Karpas-422 (cell line): ENCODE measurements around the gene HOXD10. TPM values are rescaled to one million over a fixed set of nuclear protein-coding genes. Genes with fewer than 3 reads are reported as not detected.

Experiments used
- DNase-seq: peaks from one replicate; pipeline ENCODE4 v3.0.0-alpha.2; 2015
- H2AFZ ChIP-seq: fragments of 200-600 bp; sonication (generic); 2 replicates; pipeline ENCODE4 v1.6.1; 2014; ENCODE audit warnings: antibody characterized with exemption, low read length, mixed read lengths
- H3K27ac ChIP-seq: fragments of 200-600 bp; sonication (generic); 2 replicates; pipeline ENCODE4 v1.5.1; 2014; ENCODE audit warnings: mild to moderate bottlenecking, low read length, moderate library complexity
- H3K27me3 ChIP-seq: fragments of 200-600 bp; sonication (generic); 2 replicates; pipeline ENCODE4 v1.6.1; 2014; ENCODE audit warnings: low read length, mixed read lengths
- H3K36me3 ChIP-seq: fragments of 200-600 bp; sonication (generic); 2 replicates; pipeline ENCODE4 v1.6.1; 2014; ENCODE audit warnings: low read length, mixed read lengths; ENCODE audit not compliant: insufficient read depth
- H3K4me1 ChIP-seq: fragments of 200-600 bp; sonication (generic); 2 replicates; pipeline ENCODE4 v1.6.1; 2014; ENCODE audit warnings: mild to moderate bottlenecking, low read length, mixed read lengths
- H3K4me2 ChIP-seq: fragments of 200-600 bp; sonication (generic); 2 replicates; pipeline ENCODE4 v1.6.1; 2014; ENCODE audit warnings: low read length, low read depth, mild to moderate bottlenecking; ENCODE audit not compliant: poor library complexity, severe bottlenecking
- H3K4me3 ChIP-seq: fragments of 200-600 bp; sonication (generic); 2 replicates; pipeline ENCODE4 v1.5.1; 2014; ENCODE audit warnings: mild to moderate bottlenecking, antibody characterized with exemption, low read length, mixed read lengths
- H3K79me2 ChIP-seq: fragments of 200-600 bp; sonication (generic); 2 replicates; pipeline ENCODE4 v1.6.1; 2014; ENCODE audit warnings: mild to moderate bottlenecking, low read length, mixed read lengths
- H3K9ac ChIP-seq: fragments of 200-600 bp; sonication (generic); 2 replicates; pipeline ENCODE4 v1.6.0; 2014; ENCODE audit warnings: low read length
- H3K9me2 ChIP-seq: fragments of 200-600 bp; sonication (generic), shearing (Covaris generic); replicated peaks from 2 replicates; pipeline ENCODE4 v1.6.0; 2014; ENCODE audit warnings: mild to moderate bottlenecking, low read length, moderate library complexity; ENCODE audit not compliant: insufficient read depth
- H3K9me3 ChIP-seq: fragments of 300-700, 200-600 bp; sonication (generic); 2 replicates; pipeline ENCODE4 v1.6.1; 2014; ENCODE audit warnings: low read length, mixed read lengths
- H4K20me1 ChIP-seq: fragments of 200-600 bp; sonication (generic); 2 replicates; pipeline ENCODE4 v1.6.1; 2014; ENCODE audit warnings: mild to moderate bottlenecking, antibody characterized with exemption, low read length, low read depth; ENCODE audit not compliant: insufficient read depth
- total RNA-seq: library from RNA; depleted of rRNA; stranded (reverse); fragments of >200 nt; shearing (Covaris generic); gene quantifications from 2 replicates; pipeline ENCODE4 v1.2.3, GENCODE V29; 2014; ENCODE audit warnings: low replicate concordance

Gene HOXD10
- total RNA-seq, 1 experiment from 2014 or later, result not detected

- Histone ChIP-seq H3K79me2 (no peaks in the 10 kb centered on the region), H3K9ac (no peak overlapping the region), H2AFZ (no peak overlapping the region), H3K27ac (no peak overlapping the region), H3K9me2 (no peaks in the 10 kb centered on the region), H3K36me3 (no peaks in the 10 kb centered on the region), H3K27me3 (no peaks in the 10 kb centered on the region), H3K4me2 (no peak overlapping the region), H3K9me3 (no peaks in the 10 kb centered on the region), H3K4me1 (no peaks in the 10 kb centered on the region), H4K20me1 (no peaks in the 10 kb centered on the region), H3K4me3 (no peak overlapping the region)
- no peak for DNase-seq
Measured at GRCh38 chr2:176152350-176153181, 36.0 kb downstream of the HOXD10 start.

GRCh38 chr2:176154576-176155252 is 38.1 kb downstream of the HOXD10 start:
- H3K9me3 ChIP-seq, result no peaks in the 10 kb centered on the region
- no peak overlapping the region for H3K4me2 ChIP-seq
- no peaks in the 10 kb centered on the region for H3K27me3 ChIP-seq
- H3K4me1 ChIP-seq, result no peaks in the 10 kb centered on the region
- H3K9ac ChIP-seq, result no peak overlapping the region
- no peaks in the 10 kb centered on the region for H3K36me3 ChIP-seq
- no peak for DNase-seq
- no peaks in the 10 kb centered on the region for H4K20me1 ChIP-seq
- H3K79me2 ChIP-seq, result no peaks in the 10 kb centered on the region
- H3K27ac ChIP-seq, result no peak overlapping the region
- H3K9me2 ChIP-seq, result no peaks in the 10 kb centered on the region
- H2AFZ ChIP-seq, result no peak overlapping the region
- no peak overlapping the region for H3K4me3 ChIP-seq

GRCh38 chr2:176155356-176156044 is 38.9 kb downstream of the HOXD10 start:
- H3K4me2 ChIP-seq, result no peak overlapping the region
- no peaks in the 10 kb centered on the region for H3K27me3 ChIP-seq
- H3K4me3 ChIP-seq, result no peak overlapping the region
- H3K9ac ChIP-seq, result no peak overlapping the region
- H3K36me3 ChIP-seq, result no peaks in the 10 kb centered on the region
- H3K9me2 ChIP-seq, result no peaks in the 10 kb centered on the region
- no peaks in the 10 kb centered on the region for H3K79me2 ChIP-seq
- no peaks in the 10 kb centered on the region for H4K20me1 ChIP-seq
- H3K4me1 ChIP-seq, result no peaks in the 10 kb centered on the region
- H2AFZ ChIP-seq, result no peak overlapping the region
- no peak overlapping the region for H3K27ac ChIP-seq
- no peaks in the 10 kb centered on the region for H3K9me3 ChIP-seq
- no peak for DNase-seq

- no peak overlapping the region for H3K4me3 ChIP-seq
- H3K9me3 ChIP-seq, result no peaks in the 10 kb centered on the region
- H3K4me1 ChIP-seq, result no peaks in the 10 kb centered on the region
- no peaks in the 10 kb centered on the region for H3K9me2 ChIP-seq
- H3K9ac ChIP-seq, result no peak overlapping the region
- no peaks in the 10 kb centered on the region for H3K79me2 ChIP-seq
- H3K27ac ChIP-seq, result no peak overlapping the region
- no peak overlapping the region for H3K4me2 ChIP-seq
- no peak overlapping the region for H2AFZ ChIP-seq
- H3K36me3 ChIP-seq, result no peaks in the 10 kb centered on the region
- no peak for DNase-seq
- no peaks in the 10 kb centered on the region for H3K27me3 ChIP-seq
- no peaks in the 10 kb centered on the region for H4K20me1 ChIP-seq
Measured at GRCh38 chr2:176156301-176156806, 39.8 kb downstream of the HOXD10 start.

- H3K27ac ChIP-seq, result no peak within 1 kb of the TSS
- no peak within 1 kb of the TSS for H3K9ac ChIP-seq
- H3K4me3 ChIP-seq, result no peak within 1 kb of the TSS
- no peak for DNase-seq
- H3K27me3 ChIP-seq, result no peaks in the 10 kb centered on the region
- H3K9me2 ChIP-seq, result no peaks in the 10 kb centered on the region
- no peaks in the 10 kb centered on the region for H4K20me1 ChIP-seq
- H3K36me3 ChIP-seq, result no peaks in the 10 kb centered on the region
- no peak within 1 kb of the TSS for H3K4me2 ChIP-seq
- no peaks in the 10 kb centered on the region for H3K79me2 ChIP-seq
- H2AFZ ChIP-seq, result no peak within 1 kb of the TSS
- H3K9me3 ChIP-seq, result no peaks in the 10 kb centered on the region
- no peaks in the 10 kb centered on the region for H3K4me1 ChIP-seq
Measured at GRCh38 chr2:176156807-176157498, 40.4 kb downstream of the HOXD10 start, which contains the start of gene HOXD3. HOXD3 (plus strand) TSS chr2:176157307; CDS start chr2:176169115, 11,808 bp downstream.

- H3K4me3 ChIP-seq, result no peak overlapping the region
- no peaks in the 10 kb centered on the region for H3K27me3 ChIP-seq
- no peak overlapping the region for H3K9ac ChIP-seq
- DNase-seq, result no peak
- no peaks in the 10 kb centered on the region for H4K20me1 ChIP-seq
- no peaks in the 10 kb centered on the region for H3K4me1 ChIP-seq
- no peaks in the 10 kb centered on the region for H3K9me3 ChIP-seq
- H3K4me2 ChIP-seq, result no peak overlapping the region
- H3K79me2 ChIP-seq, result no peaks in the 10 kb centered on the region
- no peak overlapping the region for H2AFZ ChIP-seq
- no peak overlapping the region for H3K27ac ChIP-seq
- H3K9me2 ChIP-seq, result no peaks in the 10 kb centered on the region
- H3K36me3 ChIP-seq, result no peaks in the 10 kb centered on the region
Measured at GRCh38 chr2:176157499-176158185, 41.1 kb downstream of the HOXD10 start.

GRCh38 chr2:176158186-176158591 is 41.6 kb downstream of the HOXD10 start:
- H2AFZ ChIP-seq, result no peak overlapping the region
- H3K9me2 ChIP-seq, result no peaks in the 10 kb centered on the region
- H3K27me3 ChIP-seq, result no peaks in the 10 kb centered on the region
- H3K9ac ChIP-seq, result no peak overlapping the region
- H4K20me1 ChIP-seq, result no peaks in the 10 kb centered on the region
- H3K79me2 ChIP-seq, result no peaks in the 10 kb centered on the region
- H3K9me3 ChIP-seq, result no peaks in the 10 kb centered on the region
- H3K4me1 ChIP-seq, result no peaks in the 10 kb centered on the region
- no peaks in the 10 kb centered on the region for H3K36me3 ChIP-seq
- no peak overlapping the region for H3K4me3 ChIP-seq
- no peak for DNase-seq
- H3K4me2 ChIP-seq, result no peak overlapping the region
- no peak overlapping the region for H3K27ac ChIP-seq
